Kidney (tissue), 14 donors: ENCODE data around the gene APLP2. TPM values are rescaled to one million over a fixed set of nuclear protein-coding genes. Genes with fewer than 3 reads are reported as not detected.

ENCODE experiments used
- DNase-seq, 5 donors: peaks; one replicate each; pipeline ENCODE4 v3.0.0-alpha.2; 2013 to 2020
- FAIRE-seq: peaks from 2 replicates; lab custom pipeline; 2012; peaks lifted over from hg19 to GRCh38; lab: Jason Lieb, UNC
- H3K27ac ChIP-seq, 2 donors: one replicate each; pipeline ENCODE4 v1.7.0; 2013; ENCODE audit warnings: low read depth in 2 of 2, low read length in 2 of 2, inconsistent platforms in 1 of 2
- H3K27me3 ChIP-seq: one replicate; pipeline ENCODE4 v1.7.1; 2013; ENCODE audit warnings: low read length, inconsistent platforms; ENCODE audit not compliant: control insufficient read depth, insufficient read depth
- H3K36me3 ChIP-seq, 3 donors: one replicate each; pipeline versions ENCODE4 v1.7.0 to v1.7.1; 2013; ENCODE audit warnings: low read length in 3 of 3, control low read depth in 1 of 3, inconsistent platforms in 1 of 3; ENCODE audit not compliant: insufficient read depth in 3 of 3, control insufficient read depth in 2 of 3
- H3K4me1 ChIP-seq, 3 donors: one replicate each; pipeline versions ENCODE4 v1.7.0 to v1.7.1; 2013; ENCODE audit warnings: low read length in 3 of 3, inconsistent platforms in 1 of 3, low read depth in 1 of 3; ENCODE audit not compliant: control insufficient read depth in 2 of 3, insufficient read depth in 2 of 3
- H3K4me3 ChIP-seq, 3 donors: one replicate each; pipeline versions ENCODE4 v1.7.0 to v1.8.1; 2013; ENCODE audit warnings: low read length in 3 of 3, control low read depth in 1 of 3, inconsistent platforms in 1 of 3
- H3K9ac ChIP-seq, 3 donors: one replicate each; pipeline versions ENCODE4 v1.7.0 to v1.7.1; 2013; ENCODE audit warnings: low read length in 3 of 3, control low read depth in 1 of 3, inconsistent platforms in 1 of 3
- H3K9me3 ChIP-seq, 3 donors: one replicate each; pipeline versions ENCODE4 v1.7.0 to v1.7.1; 2013; ENCODE audit warnings: low read length in 3 of 3, control low read depth in 1 of 3, inconsistent platforms in 1 of 3; ENCODE audit not compliant: control insufficient read depth in 2 of 3, insufficient read depth in 1 of 3
- intact Hi-C: fragments of 100-400 bp; cut with DNase I; formaldehyde crosslinking; loops from one replicate; pipeline ENCODE4 v1.11.1; 2022
- polyA plus RNA-seq: library from polyadenylated mRNA; stranded (reverse); fragments of 350-450 nt; fragmentation: Illumina TruSeq; extraction: RNeasy Lipid Tissue Mini Kit (QIAGEN cat#74804); gene quantifications from one replicate; pipeline ENCODE4 v1.2.3, GENCODE V29; 2014; ENCODE audit warnings: low read depth, low replicate concordance; ENCODE audit not compliant: insufficient read depth
- total RNA-seq: library from RNA; stranded (reverse); fragmentation: NEBNext Ultra II Directional; extraction: Animal tissue kit (Norgen Biotek cat#: 25700); gene quantifications from one replicate; pipeline ENCODE4 v1.2.1, GENCODE V29; 2021
- TF ChIP-seq, protein P1 (sequence below): IDR thresholded peaks from 3 replicates; pipeline ENCODE4 v1.5.1; 2012; ENCODE audit warnings: mild to moderate bottlenecking, moderate library complexity, borderline replicate concordance; ENCODE audit not compliant: insufficient read depth; ENCODE audit errors: extremely low read depth
- donor health status: control.
- donor health status: control.
- donor health status: control.
- donor health status: control.
- donor health status: control.
- donor health status: DM: yes; HTN: yes; CAD: no.
- donor health status: Normal renal cell carcinoma (clear cell type).

Gene APLP2
- total and polyA plus RNA-seq, 2 donors from 2014 or later, result 338 to 502 TPM

DNA sequence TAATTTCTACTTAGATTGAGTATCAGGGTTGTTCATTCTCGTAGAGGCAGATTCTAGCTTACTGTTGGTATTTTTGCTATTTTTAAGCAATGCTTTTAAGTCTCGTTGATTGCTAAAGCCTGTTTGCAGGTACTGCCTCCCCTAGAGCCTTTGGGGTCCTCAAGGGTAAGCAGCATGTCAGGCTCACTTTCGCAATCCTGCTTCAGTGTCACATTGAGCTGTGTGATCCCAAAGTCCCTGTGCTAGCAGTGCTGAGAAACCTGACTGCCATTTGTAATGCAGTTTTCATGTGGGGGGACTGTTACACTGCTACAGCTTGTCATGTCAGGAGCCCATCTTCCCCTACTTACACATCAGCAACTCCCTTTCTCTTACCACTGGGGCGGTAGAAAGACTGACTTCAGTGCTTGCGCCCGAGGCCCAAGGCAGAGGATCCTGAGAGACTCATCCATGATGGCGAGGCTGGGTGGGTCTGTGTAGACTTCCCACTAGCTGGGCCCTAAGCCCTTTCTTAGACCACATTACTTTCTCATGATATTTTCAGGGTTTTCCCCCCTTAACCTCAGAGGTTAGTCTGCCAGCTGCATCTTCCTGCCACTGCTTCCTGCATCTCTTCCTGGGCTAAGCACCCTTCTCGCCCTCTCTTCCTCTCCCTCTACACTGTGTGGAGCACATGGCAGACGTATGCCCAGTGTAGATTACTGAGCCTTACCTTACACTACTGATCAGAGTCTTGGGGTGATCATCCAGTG, 49.1 kb downstream of the APLP2 start:
- H3K27me3 ChIP-seq, result no peaks in the 10 kb centered on the region
- intact Hi-C loops, result no loop called here
- DNase-seq, result no peak

DNA sequence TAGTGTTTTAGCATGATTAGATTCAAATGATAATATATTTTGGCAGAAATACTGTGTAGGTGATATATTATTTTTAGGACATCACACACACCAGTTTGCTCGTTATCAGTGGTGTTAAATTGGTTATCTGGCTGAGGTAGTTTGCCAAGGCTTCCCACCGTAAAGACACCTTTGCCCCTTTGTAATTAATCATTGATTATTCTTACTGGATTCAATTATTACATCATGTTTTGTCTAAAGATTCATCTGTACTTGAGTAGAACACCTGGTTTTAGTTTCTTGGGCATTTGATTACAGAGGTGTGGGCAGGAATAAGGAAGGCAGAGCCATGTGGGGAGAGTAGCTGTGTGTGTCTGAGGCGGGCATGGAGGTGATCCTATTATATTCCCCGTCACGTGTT, 50.4 kb downstream of the APLP2 start:
- FAIRE-seq (no peak), DNase-seq (no peak)
- Histone ChIP-seq H3K4me1 (peaks cover 0 to 13% (median 7%) of the 10 kb centered on the region in 3 donors), H3K36me3 (peaks cover 4 to 24% (median 23%) of the 10 kb centered on the region in 3 donors), H3K27me3 (no peaks in the 10 kb centered on the region), H3K4me3 (no peak overlapping the region), H3K27ac (no peak overlapping the region), H3K9me3 (no peaks in the 10 kb centered on the region), H3K9ac (no peak overlapping the region)
- TF ChIP-seq, protein P1, sequence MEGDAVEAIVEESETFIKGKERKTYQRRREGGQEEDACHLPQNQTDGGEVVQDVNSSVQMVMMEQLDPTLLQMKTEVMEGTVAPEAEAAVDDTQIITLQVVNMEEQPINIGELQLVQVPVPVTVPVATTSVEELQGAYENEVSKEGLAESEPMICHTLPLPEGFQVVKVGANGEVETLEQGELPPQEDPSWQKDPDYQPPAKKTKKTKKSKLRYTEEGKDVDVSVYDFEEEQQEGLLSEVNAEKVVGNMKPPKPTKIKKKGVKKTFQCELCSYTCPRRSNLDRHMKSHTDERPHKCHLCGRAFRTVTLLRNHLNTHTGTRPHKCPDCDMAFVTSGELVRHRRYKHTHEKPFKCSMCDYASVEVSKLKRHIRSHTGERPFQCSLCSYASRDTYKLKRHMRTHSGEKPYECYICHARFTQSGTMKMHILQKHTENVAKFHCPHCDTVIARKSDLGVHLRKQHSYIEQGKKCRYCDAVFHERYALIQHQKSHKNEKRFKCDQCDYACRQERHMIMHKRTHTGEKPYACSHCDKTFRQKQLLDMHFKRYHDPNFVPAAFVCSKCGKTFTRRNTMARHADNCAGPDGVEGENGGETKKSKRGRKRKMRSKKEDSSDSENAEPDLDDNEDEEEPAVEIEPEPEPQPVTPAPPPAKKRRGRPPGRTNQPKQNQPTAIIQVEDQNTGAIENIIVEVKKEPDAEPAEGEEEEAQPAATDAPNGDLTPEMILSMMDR, result no peak
- intact Hi-C loops, result no loop called here

More for the DNA sequence above, 49.1 kb downstream of the APLP2 start:
- peaks cover 4 to 23% (median 17%) of the 10 kb centered on the region in 3 donors for H3K36me3 ChIP-seq
- H3K4me3 ChIP-seq, result no peak overlapping the region
- TF ChIP-seq, protein P1, result no peak
- no peak overlapping the region for H3K27ac ChIP-seq
- H3K9me3 ChIP-seq, result no peaks in the 10 kb centered on the region
- FAIRE-seq, result no peak
- H3K4me1 ChIP-seq, result peaks cover 0 to 13% (median 9%) of the 10 kb centered on the region in 3 donors
- H3K9ac ChIP-seq, result no peak overlapping the region

DNA sequence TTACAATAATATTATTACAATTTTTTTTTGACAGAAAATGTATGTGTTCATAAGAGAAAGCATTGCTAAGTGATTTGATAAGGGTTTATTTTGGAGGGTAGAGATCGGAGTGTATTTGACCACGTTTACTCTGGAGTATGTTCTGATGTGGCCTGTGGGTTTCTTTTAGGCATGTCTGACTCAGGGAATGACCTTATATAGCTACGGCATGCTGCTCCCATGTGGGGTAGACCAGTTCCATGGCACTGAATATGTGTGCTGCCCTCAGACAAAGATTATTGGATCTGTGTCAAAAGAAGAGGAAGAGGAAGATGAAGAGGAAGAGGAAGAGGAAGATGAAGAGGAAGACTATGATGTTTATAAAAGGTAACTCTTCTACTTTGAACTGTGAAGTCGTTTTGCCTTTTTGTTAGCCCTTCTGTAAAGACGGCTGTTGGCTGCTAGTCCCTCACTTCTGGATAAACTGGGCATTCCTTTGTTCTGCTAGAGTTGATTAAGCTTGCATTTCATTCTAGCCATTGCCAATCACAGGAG, 51.8 kb downstream of the APLP2 start:
- TF ChIP-seq, protein P1, result no peak
- intact Hi-C loops, result no loop called here
- FAIRE-seq, result no peak
- Histone ChIP-seq H3K36me3 (peaks cover 4 to 24% (median 23%) of the 10 kb centered on the region in 3 donors), H3K4me3 (no peak overlapping the region), H3K27me3 (no peaks in the 10 kb centered on the region), H3K4me1 (peaks cover 0 to 7% (median 7%) of the 10 kb centered on the region in 3 donors), H3K27ac (no peak overlapping the region), H3K9ac (no peak overlapping the region), H3K9me3 (no peaks in the 10 kb centered on the region)
- no peak for DNase-seq
